ENCODE measurements around the gene NPHP4.

DNA sequence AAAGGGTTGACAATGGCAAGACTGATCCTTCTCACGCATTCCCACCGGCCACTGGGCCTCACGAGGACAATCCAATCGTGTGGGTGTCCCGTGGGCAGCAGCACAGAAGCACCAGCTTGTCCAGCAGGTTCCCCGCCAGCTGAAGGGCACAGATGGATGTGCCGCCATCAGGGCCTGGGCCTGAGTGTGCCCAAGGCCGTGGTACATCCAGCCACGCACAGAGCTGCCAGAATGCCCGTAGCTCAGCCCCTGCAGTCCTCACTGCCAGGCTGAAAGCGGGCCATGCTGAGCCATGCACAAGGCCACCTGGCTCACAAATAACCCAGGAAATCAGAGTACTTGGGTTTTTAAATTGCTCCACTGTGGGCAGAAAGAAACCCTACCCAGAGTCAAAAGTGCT is 7.0 kb downstream of the NPHP4 start:
- no peak for TF ChIP-seq EZH2 (IDR thresholded peaks at IDR 0.05)
- no peak for TF ChIP-seq POLR2AphosphoS5 (IDR thresholded peaks at IDR 0.05; ENCODE audit: borderline replicate concordance, low read depth, low read length)
- TF ChIP-seq FOXP2 (optimal IDR thresholded peaks at IDR 0.05; ENCODE audit: control extremely low read depth, extremely low read length, insufficient read depth) = no peak

Measured in SK-N-MC (cell line).